Measurements from ENCODE around the gene EIF4A3. TPM values are rescaled to one million over a fixed set of nuclear protein-coding genes. Genes with fewer than 3 reads are reported as not detected.

EIF4A3 gene
- total RNA-seq, 1 experiment from 2014 or later, result 155 TPM

DNA sequence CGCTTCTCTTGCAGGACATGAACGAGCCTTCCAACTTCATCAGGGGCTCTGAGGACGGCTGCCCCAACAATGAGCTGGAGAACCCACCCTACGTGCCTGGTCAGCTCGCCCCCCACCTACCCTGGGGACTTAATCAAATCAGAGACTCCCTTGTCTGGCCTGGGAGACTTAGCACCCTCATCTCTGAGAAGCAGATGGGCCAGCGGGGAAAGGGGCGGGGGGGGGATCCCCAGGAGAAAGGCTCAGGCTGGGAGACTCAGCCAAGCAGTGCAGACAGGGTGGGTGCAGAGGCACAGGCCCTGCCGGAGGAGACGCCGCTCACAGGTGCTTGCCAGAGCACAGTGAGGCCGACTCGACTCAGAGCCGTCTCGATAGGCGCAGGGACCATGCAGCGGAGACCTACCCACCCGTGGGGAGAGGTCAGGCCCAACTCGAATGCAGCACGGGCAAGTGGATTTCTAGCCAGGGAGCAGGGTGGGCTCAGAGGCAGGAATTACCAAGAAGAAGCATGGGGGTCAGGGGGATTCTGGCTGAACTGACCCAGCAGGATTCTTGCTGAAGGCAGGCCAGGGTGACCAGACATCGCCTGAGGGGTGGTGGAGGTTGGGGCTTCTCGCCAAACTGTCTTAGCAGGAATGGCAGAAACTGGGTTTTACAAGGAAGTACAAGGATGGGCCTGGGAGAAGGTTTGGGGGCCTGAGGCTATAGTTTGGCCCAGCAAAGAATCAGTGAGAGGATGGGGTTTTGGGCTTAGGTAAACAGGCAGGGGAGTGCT, 35.8 kb downstream of the EIF4A3 start:
- no peaks in the 10 kb centered on the region for H3K9me3 ChIP-seq (ENCODE audit: low read depth, low read length, poor library complexity, severe bottlenecking)
- no peaks in the 10 kb centered on the region for H3K36me3 ChIP-seq (ENCODE audit: insufficient read depth, low read length, poor library complexity, severe bottlenecking)
- POLR2A ChIA-PET (ENCODE audit: low non-redundant PET), result no interaction called here
- CTCF ChIA-PET, result interaction anchor here (1.6 kb wide), 1 partner anchor 10 kb away, joined by 3 read pairs; the partner anchor contains the start of gene GAA
- peaks cover 3% of the 10 kb centered on the region for H3K4me1 ChIP-seq (ENCODE audit: insufficient read depth, low read length, poor library complexity, severe bottlenecking)
- BruUV-seq (replicated peaks), result no TSS peak
- no peaks in the 10 kb centered on the region for H3K27me3 ChIP-seq (replicated peaks; ENCODE audit: insufficient read depth, low read depth, low read length, poor library complexity)
- H3K4me3 ChIP-seq (ENCODE audit: low read depth, low read length, poor library complexity, severe bottlenecking), result no peak overlapping the region
- H3K27ac ChIP-seq (ENCODE audit: low read depth, low read length, poor library complexity, severe bottlenecking), result no peak overlapping the region
- DNase-seq (ENCODE audit: low spot score), result no peak
- no peak for TF ChIP-seq EZH2 (IDR thresholded peaks at IDR 0.05; ENCODE audit: borderline replicate concordance, low read depth, low read length, poor library complexity, severe bottlenecking)
- TF ChIP-seq, protein P1, sequence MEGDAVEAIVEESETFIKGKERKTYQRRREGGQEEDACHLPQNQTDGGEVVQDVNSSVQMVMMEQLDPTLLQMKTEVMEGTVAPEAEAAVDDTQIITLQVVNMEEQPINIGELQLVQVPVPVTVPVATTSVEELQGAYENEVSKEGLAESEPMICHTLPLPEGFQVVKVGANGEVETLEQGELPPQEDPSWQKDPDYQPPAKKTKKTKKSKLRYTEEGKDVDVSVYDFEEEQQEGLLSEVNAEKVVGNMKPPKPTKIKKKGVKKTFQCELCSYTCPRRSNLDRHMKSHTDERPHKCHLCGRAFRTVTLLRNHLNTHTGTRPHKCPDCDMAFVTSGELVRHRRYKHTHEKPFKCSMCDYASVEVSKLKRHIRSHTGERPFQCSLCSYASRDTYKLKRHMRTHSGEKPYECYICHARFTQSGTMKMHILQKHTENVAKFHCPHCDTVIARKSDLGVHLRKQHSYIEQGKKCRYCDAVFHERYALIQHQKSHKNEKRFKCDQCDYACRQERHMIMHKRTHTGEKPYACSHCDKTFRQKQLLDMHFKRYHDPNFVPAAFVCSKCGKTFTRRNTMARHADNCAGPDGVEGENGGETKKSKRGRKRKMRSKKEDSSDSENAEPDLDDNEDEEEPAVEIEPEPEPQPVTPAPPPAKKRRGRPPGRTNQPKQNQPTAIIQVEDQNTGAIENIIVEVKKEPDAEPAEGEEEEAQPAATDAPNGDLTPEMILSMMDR (conservative IDR thresholded peaks at IDR 0.05; ENCODE audit: low read depth, low read length), result no peak
- intact Hi-C loops (cut with micrococcal nuclease; ENCODE audit: unreplicated experiment), result no loop called here

DNA sequence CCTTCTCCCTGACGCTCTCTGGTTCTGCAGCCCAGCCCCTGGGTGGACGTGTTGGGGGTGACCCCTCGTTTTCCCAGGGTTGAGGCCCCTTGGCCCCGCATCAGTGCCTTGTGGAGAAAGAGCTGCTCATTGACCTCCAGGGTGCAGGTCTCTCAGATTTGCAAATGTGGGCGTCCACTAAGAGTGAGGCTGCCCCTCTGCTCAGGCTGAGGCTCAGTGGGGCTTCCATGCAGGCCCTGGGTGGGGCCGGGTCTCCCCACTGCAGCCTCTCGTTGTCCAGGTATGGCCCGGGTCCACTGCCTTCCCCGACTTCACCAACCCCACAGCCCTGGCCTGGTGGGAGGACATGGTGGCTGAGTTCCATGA, 36.5 kb downstream of the EIF4A3 start:
- peaks cover 10% of the 10 kb centered on the region for H3K4me1 ChIP-seq (ENCODE audit: insufficient read depth, low read length, poor library complexity, severe bottlenecking)
- ChIA-PET POLR2A (ENCODE audit: low non-redundant PET) (no interaction called here), CTCF (interaction anchor here (1.6 kb wide), 1 partner anchor 9 kb away, joined by 3 read pairs; the partner anchor contains the start of gene GAA)
- no TSS peak for BruUV-seq (replicated peaks)
- no peaks in the 10 kb centered on the region for H3K9me3 ChIP-seq (ENCODE audit: low read depth, low read length, poor library complexity, severe bottlenecking)
- no peak overlapping the region for H3K27ac ChIP-seq (ENCODE audit: low read depth, low read length, poor library complexity, severe bottlenecking)
- H3K36me3 ChIP-seq (ENCODE audit: insufficient read depth, low read length, poor library complexity, severe bottlenecking), result no peaks in the 10 kb centered on the region
- H3K4me3 ChIP-seq (ENCODE audit: low read depth, low read length, poor library complexity, severe bottlenecking), result no peak overlapping the region
- intact Hi-C loops (cut with micrococcal nuclease; ENCODE audit: unreplicated experiment), result no loop called here
- no peak for DNase-seq (ENCODE audit: low spot score)
- no peaks in the 10 kb centered on the region for H3K27me3 ChIP-seq (replicated peaks; ENCODE audit: insufficient read depth, low read depth, low read length, poor library complexity)
- no peak for TF ChIP-seq EZH2 (IDR thresholded peaks at IDR 0.05; ENCODE audit: borderline replicate concordance, low read depth, low read length, poor library complexity, severe bottlenecking)
- TF ChIP-seq, protein P1 (conservative IDR thresholded peaks at IDR 0.05; ENCODE audit: low read depth, low read length), result no peak

DNA sequence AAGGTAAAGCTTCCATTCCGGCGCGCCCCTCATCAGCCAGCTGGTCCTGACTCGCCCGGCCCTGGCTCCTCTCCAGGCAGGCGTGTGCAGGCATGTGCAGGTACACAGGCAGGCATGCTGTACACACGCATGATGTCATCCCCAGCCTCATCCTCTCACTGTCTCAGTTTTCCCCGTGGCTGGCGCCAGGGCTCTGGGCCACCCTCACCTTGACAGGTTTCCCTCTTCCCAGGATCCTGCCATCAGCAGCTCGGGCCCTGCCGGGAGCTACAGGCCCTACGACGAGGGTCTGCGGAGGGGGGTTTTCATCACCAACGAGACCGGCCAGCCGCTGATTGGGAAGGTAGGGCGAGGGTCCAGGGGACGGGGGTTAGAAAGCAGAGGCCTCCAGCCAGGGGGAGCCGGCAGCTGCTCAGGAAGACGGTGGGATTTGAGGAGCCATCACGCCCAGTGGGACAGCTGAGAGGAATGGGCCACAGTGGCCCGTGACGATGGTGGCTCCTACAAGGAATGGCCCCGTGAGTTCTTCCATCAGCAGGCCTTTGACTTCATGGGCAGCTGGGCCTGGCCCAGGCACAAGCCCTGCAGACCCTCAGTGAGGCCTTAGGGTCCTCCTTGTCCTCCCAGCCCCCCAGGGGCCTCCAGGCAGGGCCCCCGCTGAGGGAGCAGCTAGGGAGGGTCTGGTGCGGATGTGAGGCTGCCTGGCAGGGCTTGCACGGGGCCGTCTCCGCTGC, 37.0 kb downstream of the EIF4A3 start:
- Histone ChIP-seq H3K4me1 (ENCODE audit: insufficient read depth, low read length, poor library complexity, severe bottlenecking) (peaks cover 10% of the 10 kb centered on the region), H3K9me3 (ENCODE audit: low read depth, low read length, poor library complexity, severe bottlenecking) (no peaks in the 10 kb centered on the region), H3K36me3 (ENCODE audit: insufficient read depth, low read length, poor library complexity, severe bottlenecking) (no peaks in the 10 kb centered on the region), H3K27me3 (replicated peaks; ENCODE audit: insufficient read depth, low read depth, low read length, poor library complexity) (no peaks in the 10 kb centered on the region), H3K27ac (ENCODE audit: low read depth, low read length, poor library complexity, severe bottlenecking) (no peak overlapping the region), H3K4me3 (ENCODE audit: low read depth, low read length, poor library complexity, severe bottlenecking) (no peak overlapping the region)
- ChIA-PET CTCF (interaction anchor here (1.6 kb wide), 1 partner anchor 8 kb away, joined by 3 read pairs; the partner anchor contains the start of gene GAA), POLR2A (ENCODE audit: low non-redundant PET) (no interaction called here)
- TF ChIP-seq, protein P1 (conservative IDR thresholded peaks at IDR 0.05; ENCODE audit: low read depth, low read length), result no peak
- TF ChIP-seq EZH2 (IDR thresholded peaks at IDR 0.05; ENCODE audit: borderline replicate concordance, low read depth, low read length, poor library complexity, severe bottlenecking), result no peak
- intact Hi-C loops (cut with micrococcal nuclease; ENCODE audit: unreplicated experiment), result no loop called here
- BruUV-seq (replicated peaks), result no TSS peak
- DNase-seq (ENCODE audit: low spot score), result no peak
